Astrocyte (in vitro differentiated cells and primary cell): ENCODE measurements around the gene SSTR4.

ENCODE experiments used
- EZH2 ChIP-seq: IDR thresholded peaks from 2 replicates; pipeline ENCODE4 v1.6.1; 2012; ENCODE audit warnings: mild to moderate bottlenecking, low read length, inconsistent platforms; ENCODE audit not compliant: insufficient read depth
- TF ChIP-seq, protein P1 (sequence below): IDR thresholded peaks from 2 replicates; pipeline ENCODE4 v1.5.1; 2011; ENCODE audit warnings: low read depth, mild to moderate bottlenecking, inconsistent platforms, low read length, moderate library complexity; ENCODE audit not compliant: insufficient read depth

DNA sequence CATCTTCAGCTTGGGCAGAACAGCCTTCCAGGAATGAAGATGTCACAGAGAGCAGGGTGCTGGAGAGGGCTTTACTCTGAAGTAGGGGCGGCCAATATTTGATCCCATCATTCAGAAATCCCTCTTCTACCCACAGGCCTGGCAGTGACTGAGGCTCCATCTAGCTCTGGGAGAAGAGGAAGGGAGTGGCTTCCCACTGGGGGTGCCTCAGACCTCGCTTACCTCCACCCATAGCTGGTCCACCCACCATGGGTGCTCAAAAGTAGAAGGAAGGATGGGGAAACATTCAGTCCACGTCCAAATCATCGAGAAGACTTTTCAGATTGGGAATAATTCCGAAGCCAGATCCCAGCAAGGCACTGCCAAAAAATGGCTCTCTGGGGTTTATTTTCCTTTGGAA is 26.1 kb downstream of the SSTR4 start:
- TF ChIP-seq EZH2, result no peak
- TF ChIP-seq, protein P1, sequence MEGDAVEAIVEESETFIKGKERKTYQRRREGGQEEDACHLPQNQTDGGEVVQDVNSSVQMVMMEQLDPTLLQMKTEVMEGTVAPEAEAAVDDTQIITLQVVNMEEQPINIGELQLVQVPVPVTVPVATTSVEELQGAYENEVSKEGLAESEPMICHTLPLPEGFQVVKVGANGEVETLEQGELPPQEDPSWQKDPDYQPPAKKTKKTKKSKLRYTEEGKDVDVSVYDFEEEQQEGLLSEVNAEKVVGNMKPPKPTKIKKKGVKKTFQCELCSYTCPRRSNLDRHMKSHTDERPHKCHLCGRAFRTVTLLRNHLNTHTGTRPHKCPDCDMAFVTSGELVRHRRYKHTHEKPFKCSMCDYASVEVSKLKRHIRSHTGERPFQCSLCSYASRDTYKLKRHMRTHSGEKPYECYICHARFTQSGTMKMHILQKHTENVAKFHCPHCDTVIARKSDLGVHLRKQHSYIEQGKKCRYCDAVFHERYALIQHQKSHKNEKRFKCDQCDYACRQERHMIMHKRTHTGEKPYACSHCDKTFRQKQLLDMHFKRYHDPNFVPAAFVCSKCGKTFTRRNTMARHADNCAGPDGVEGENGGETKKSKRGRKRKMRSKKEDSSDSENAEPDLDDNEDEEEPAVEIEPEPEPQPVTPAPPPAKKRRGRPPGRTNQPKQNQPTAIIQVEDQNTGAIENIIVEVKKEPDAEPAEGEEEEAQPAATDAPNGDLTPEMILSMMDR, result no peak
